HepG2 (cell line): Measurements from ENCODE around the gene LAG3.

Experiments used
- EP300 ChIP-seq, 3 experiments: sonication (generic) in 1 of 3; formaldehyde crosslinking in 1 of 3; IDR thresholded peaks; 2 replicates each; pipeline versions ENCODE4 v1.5.1 to v1.6.1; 2011 to 2020; ENCODE audit warnings: low read depth in 2 of 3, low read length in 2 of 3, borderline replicate concordance in 1 of 3, improper control_type of control experiment in 1 of 3, mild to moderate bottlenecking in 1 of 3, missing genetic modification reagents in 1 of 3, moderate library complexity in 1 of 3
- GLI4 ChIP-seq: sonication (generic); formaldehyde crosslinking; IDR thresholded peaks from 2 replicates; pipeline ENCODE4 v1.5.1; 2020; ENCODE audit warnings: missing genetic modification reagents, mild to moderate bottlenecking, moderate library complexity, borderline replicate concordance
- NR2F2 ChIP-seq: IDR thresholded peaks from 2 replicates; pipeline ENCODE4 v1.6.1; 2012; ENCODE audit warnings: low read depth, inconsistent platforms, borderline replicate concordance
- RERE ChIP-seq: IDR thresholded peaks from 2 replicates; pipeline ENCODE4 v1.6.1; 2016; ENCODE audit warnings: low read depth, missing genetic modification reagents, missing compliant biosample characterization
- ZFP82 ChIP-seq: sonication (generic); formaldehyde crosslinking; IDR thresholded peaks from 2 replicates; pipeline ENCODE4 v1.5.1; 2020; ENCODE audit warnings: mild to moderate bottlenecking, missing genetic modification reagents, borderline replicate concordance
- ZNF451 ChIP-seq: sonication (generic); formaldehyde crosslinking; IDR thresholded peaks from 2 replicates; pipeline ENCODE4 v1.5.0; 2020; ENCODE audit warnings: mild to moderate bottlenecking, missing genetic modification reagents
- ZNF580 ChIP-seq: IDR thresholded peaks from 2 replicates; pipeline ENCODE4 v1.6.1; 2016; ENCODE audit warnings: low read depth, borderline replicate concordance

DNA sequence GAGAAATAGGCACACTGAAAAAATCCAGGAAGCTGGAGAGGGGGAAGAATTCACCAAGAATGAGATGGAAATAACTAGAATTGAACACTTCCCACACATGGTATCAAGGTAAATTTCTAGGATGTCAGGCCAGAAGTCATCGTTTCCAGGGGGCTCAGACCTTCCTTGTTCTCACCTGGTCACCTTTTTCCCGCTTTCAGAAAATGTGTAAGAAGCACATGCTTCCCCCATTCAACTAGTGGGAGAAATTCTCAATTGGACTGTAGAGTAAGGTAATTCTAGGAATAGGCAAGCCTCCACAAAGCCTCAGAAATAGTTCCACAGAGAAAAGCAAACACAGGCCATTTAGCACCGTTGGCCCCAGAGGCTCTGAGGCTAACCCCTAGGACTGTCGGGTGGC lies 8.9 kb upstream of the LAG3 start:
- TF ChIP-seq GLI4 (CRISPR knock-in tag) = no peak
- TF ChIP-seq RERE (CRISPR knock-in tag) = no peak
- TF ChIP-seq NR2F2 = no peak
- no peak for TF ChIP-seq ZNF580 (CRISPR knock-in tag)
- no peak for TF ChIP-seq EP300 (IDR thresholded peaks at IDR 0.05; ENCODE audit: low read depth in 2 of 2, low read length in 2 of 2)
- TF ChIP-seq EP300 (CRISPR knock-in tag; IDR thresholded peaks at IDR 0.05; ENCODE audit: borderline replicate concordance) = no peak
- TF ChIP-seq ZFP82 (CRISPR knock-in tag) = no peak
- no peak for TF ChIP-seq ZNF451 (CRISPR knock-in tag)
